Esophagus squamous epithelium (tissue), 4 donors: ENCODE measurements around the gene CDC42BPB.

Experiments
- POLR2A ChIP-seq, 4 donors: fragments of 450-650 bp; IDR thresholded peaks; one replicate each; pipeline ENCODE4 v1.6.1; 2017; ENCODE audit warnings: antibody characterized with exemption in 4 of 4, mild to moderate bottlenecking in 4 of 4, moderate library complexity in 3 of 4
- TF ChIP-seq, protein P1 (sequence below), 6 experiments: fragments of 450-650 bp in 4 of 6; fragments of 200-600 bp in 2 of 6; sonication (generic) in 2 of 6; IDR thresholded peaks; one replicate each; pipeline ENCODE4 v1.5.1; 2016 to 2019; ENCODE audit warnings: antibody characterized with exemption in 6 of 6, mild to moderate bottlenecking in 4 of 6, moderate library complexity in 4 of 6

GRCh38 chr14:102920998-102921304 lies 136.4 kb downstream of the CDC42BPB start:
- TF ChIP-seq POLR2A (IDR thresholded peaks at IDR 0.05) = no peak
- TF ChIP-seq, protein P1, sequence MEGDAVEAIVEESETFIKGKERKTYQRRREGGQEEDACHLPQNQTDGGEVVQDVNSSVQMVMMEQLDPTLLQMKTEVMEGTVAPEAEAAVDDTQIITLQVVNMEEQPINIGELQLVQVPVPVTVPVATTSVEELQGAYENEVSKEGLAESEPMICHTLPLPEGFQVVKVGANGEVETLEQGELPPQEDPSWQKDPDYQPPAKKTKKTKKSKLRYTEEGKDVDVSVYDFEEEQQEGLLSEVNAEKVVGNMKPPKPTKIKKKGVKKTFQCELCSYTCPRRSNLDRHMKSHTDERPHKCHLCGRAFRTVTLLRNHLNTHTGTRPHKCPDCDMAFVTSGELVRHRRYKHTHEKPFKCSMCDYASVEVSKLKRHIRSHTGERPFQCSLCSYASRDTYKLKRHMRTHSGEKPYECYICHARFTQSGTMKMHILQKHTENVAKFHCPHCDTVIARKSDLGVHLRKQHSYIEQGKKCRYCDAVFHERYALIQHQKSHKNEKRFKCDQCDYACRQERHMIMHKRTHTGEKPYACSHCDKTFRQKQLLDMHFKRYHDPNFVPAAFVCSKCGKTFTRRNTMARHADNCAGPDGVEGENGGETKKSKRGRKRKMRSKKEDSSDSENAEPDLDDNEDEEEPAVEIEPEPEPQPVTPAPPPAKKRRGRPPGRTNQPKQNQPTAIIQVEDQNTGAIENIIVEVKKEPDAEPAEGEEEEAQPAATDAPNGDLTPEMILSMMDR (IDR thresholded peaks at IDR 0.05) = no peak
